Measurements from ENCODE around the gene C20orf144. TPM values are rescaled to one million over a fixed set of nuclear protein-coding genes. Genes with fewer than 3 reads are reported as not detected.
A peak's percentile ranks its signal among the peaks of the same experiment; 100 is the strongest.

C20orf144 gene
- total RNA-seq, 1 donor from 2014 or later, result 0.23 TPM

DNA sequence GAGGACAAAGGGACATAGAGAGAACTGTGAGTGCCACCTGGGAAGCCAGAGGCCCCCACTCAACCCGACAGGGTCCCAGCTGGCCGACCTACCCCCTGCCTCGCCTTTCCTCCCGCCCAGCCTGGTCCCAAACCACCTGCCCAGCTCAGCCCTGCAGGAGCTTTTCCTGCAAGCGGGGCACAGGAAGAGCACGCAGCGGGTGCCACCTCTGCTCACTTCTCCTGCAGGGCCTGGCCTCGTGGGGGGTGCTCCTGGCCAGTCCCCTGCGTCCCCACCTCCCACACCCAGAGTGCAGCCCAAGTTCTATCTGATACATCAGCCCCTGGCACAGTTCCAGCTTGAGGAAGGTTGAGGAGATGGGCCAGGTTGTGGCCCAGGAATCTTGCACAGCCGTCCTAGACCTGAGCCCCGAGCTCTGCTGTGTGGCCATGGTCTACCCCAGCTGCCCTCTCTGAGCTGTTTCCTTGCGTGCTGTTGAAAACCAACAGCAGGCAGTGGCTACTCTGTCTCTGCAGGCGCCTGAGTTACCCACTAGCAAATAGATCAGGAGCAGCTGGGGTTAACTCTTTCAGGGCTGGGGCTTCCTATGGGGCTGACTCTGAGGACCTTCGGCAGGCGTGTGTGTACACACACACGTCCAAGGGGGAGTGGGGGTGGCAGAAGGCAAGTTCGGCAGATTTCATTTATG, 10.4 kb downstream of the C20orf144 start:
- intact Hi-C loops (cut with DNase I), result no loop called here
- peaks cover 16% of the 10 kb centered on the region for H3K36me3 ChIP-seq
- TF ChIP-seq, protein P1, sequence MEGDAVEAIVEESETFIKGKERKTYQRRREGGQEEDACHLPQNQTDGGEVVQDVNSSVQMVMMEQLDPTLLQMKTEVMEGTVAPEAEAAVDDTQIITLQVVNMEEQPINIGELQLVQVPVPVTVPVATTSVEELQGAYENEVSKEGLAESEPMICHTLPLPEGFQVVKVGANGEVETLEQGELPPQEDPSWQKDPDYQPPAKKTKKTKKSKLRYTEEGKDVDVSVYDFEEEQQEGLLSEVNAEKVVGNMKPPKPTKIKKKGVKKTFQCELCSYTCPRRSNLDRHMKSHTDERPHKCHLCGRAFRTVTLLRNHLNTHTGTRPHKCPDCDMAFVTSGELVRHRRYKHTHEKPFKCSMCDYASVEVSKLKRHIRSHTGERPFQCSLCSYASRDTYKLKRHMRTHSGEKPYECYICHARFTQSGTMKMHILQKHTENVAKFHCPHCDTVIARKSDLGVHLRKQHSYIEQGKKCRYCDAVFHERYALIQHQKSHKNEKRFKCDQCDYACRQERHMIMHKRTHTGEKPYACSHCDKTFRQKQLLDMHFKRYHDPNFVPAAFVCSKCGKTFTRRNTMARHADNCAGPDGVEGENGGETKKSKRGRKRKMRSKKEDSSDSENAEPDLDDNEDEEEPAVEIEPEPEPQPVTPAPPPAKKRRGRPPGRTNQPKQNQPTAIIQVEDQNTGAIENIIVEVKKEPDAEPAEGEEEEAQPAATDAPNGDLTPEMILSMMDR (IDR thresholded peaks at IDR 0.05), result no peak
- H3K4me3 ChIP-seq, result peak overlapping the region; percentile 66
- no peaks in the 10 kb centered on the region for H3K27me3 ChIP-seq
- H3K4me1 ChIP-seq, result peaks cover 29% of the 10 kb centered on the region
- H3K27ac ChIP-seq, result no peak overlapping the region
- no peak for DNase-seq
- no peak for ATAC-seq
- H3K9me3 ChIP-seq, result no peaks in the 10 kb centered on the region

DNA sequence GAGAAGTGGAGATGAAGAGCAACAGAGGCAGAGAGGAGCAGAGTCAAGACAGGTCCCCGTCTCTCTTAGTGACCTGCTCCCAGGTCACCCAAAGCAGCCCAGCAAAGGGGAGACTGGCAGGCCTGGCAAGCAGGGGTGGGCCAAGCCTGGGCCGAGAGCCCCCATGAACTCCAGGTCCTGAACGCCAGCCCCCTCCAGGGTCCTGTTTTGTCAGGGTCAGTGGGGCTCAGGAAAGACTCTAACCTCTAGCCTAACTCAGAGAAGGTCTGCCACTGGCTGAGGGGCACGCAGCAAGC, 10.9 kb downstream of the C20orf144 start:
- Histone ChIP-seq H3K4me3 (peak overlapping the region; percentile 66), H3K36me3 (peaks cover 16% of the 10 kb centered on the region), H3K27ac (peak overlapping the region; percentile 81), H3K9me3 (no peaks in the 10 kb centered on the region), H3K27me3 (no peaks in the 10 kb centered on the region), H3K4me1 (peaks cover 28% of the 10 kb centered on the region)
- ATAC-seq (no peak), DNase-seq (no peak)
- TF ChIP-seq, protein P1 (IDR thresholded peaks at IDR 0.05), result no peak
- intact Hi-C loops (cut with DNase I), result no loop called here

DNA sequence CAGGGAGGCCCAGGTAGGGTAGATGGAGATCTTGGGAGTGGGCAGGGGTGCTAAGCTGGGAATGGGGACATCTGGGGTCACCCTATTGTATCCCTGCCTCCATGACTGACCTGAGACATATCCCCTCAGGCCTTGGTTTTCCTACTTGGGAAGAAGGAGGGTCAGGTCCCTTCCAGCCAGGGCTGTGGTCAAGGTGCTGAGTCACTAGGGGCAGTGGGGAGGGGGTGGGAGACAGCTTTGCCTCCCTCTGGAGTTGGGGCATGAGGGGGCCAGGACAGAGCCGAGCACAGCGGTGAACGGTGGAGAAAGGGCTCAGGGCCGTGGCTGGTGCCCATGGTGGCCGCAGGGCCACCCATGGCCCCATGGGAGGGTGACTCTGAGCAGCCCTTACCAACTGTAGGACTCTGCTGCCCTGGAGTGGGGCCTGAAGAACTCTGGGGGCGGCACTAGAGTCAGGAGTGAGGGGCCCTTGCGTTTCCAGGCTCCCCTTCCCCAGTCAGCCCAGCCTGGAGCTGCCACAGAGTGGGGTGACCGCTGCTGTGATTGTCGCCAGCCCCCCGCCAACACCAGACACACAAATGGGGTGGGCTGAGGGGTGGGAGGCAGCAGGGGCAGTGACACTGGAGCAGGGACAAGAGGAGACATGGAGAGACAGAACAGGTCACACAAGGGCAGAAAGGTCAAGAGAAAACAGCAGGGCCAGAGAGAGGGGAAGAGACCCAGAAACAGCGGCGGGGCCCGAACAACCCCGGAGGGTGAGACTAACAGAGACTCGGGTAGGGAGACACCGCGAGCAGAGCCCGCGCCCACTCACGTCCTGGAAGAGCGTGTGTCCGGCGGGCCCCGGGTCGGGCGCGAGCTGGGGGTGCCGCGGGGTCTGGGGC, 11.5 kb downstream of the C20orf144 start:
- ATAC-seq (peak; percentile 3), DNase-seq (no peak)
- H3K9me3 ChIP-seq, result no peaks in the 10 kb centered on the region
- H3K4me1 ChIP-seq, result peaks cover 26% of the 10 kb centered on the region
- TF ChIP-seq, protein P1 (IDR thresholded peaks at IDR 0.05), result no peak
- H3K27ac ChIP-seq, result peak overlapping the region; percentile 81
- peak overlapping the region; percentile 66 for H3K4me3 ChIP-seq
- peaks cover 13% of the 10 kb centered on the region for H3K36me3 ChIP-seq
- intact Hi-C loops (cut with DNase I), result no loop called here
- no peaks in the 10 kb centered on the region for H3K27me3 ChIP-seq

DNA sequence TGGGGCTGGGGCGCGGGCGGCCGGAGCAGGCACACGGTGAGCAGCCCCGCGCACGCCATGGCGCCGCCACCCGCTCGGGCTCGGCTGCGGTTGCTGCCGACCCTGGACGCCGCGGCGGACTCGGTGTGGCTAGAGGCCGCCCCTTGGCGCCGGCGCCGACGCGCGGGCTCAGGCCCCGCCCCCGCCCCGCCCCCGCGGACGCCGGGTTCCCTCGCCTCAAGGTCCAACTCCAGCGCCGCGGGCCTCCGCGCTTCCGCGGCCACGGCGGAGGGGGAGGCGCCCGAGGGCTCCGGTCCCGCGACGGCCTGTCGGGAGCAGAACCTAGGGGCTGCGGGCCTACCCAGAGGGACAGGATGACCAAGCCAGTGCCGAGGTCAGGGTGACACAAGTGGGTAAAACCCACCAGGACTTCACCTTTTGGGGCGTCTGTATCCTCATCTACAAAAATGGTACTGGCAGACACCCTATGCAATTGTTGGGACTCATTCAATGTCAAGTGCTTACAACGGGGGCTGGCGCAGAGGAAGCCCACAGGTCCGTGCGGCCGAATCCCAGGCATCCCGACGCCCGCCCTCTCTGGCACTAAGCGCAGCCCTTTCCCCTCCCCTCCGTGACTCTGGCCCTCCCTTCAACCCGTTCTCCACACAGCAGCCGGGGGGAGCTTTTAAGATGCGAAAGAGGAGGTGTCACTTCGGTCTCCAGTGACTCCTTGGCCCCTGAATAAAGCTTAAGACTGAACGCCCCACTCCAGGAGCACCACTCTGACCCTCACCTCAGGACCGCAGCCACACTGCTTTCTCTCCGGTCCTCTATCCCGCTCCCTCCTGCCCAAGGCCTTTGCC, 12.4 kb downstream of the C20orf144 start, which contains the start of gene NECAB3:
TSS of gene NECAB3 (minus strand) at position 135 of the 842 bp plus-strand sequence. CDS start at position 59, 76 bp downstream.
- TF ChIP-seq, protein P1 (IDR thresholded peaks at IDR 0.05), result no peak
- H3K9me3 ChIP-seq, result no peaks in the 10 kb centered on the region
- peak; percentile 92 for ATAC-seq
- intact Hi-C loops (cut with DNase I), result no loop called here
- peaks cover 7% of the 10 kb centered on the region for H3K36me3 ChIP-seq
- H3K4me1 ChIP-seq, result peaks cover 26% of the 10 kb centered on the region
- no peaks in the 10 kb centered on the region for H3K27me3 ChIP-seq
- H3K4me3 ChIP-seq, result peak within 1 kb of the TSS; percentile 66
- H3K27ac ChIP-seq, result peak within 1 kb of the TSS; percentile 81
- DNase-seq, result peak; percentile 92

DNA sequence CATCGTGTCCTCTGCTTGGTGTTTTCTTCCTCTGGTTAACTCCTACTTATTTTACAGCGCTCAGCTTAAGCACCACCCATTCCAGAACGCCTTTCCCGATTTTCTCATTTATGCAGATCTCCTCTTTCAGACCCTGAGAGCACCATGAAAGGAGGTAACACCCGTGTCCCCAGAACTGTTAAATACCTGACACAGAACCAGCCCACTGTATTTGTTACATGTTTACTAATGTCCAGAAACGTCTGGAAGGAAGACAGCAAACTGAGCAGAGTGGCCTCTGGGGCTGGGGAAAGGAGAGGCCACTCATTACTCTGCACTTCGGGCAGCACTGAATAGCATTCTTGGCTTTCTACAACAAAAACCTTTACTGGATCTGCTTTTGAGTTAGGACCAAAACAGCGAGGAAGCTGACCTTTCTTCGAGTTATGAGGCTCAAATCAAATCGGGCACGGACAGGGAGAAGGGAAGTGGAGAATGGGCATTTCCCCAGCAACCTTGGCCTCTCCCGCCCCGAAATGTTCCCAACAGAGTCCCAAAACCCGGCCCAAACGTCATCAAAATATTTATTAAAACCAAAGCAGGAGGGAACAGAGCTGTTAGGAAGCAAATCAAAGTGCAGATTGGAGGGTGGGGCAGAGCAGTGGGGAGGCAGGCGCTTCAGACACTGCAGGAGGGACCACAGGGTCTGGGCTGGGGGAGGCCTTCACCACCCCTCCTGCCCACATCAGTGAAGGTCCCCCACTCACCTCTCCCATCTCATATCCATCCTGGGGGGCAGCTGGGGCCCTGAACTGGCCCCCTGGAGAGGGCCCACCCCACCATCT, 13.2 kb downstream of the C20orf144 start:
- peak overlapping the region; percentile 80 for H3K27ac ChIP-seq
- H3K36me3 ChIP-seq, result peaks cover 7% of the 10 kb centered on the region
- H3K27me3 ChIP-seq, result no peaks in the 10 kb centered on the region
- DNase-seq (no peak), ATAC-seq (no peak)
- no peaks in the 10 kb centered on the region for H3K9me3 ChIP-seq
- TF ChIP-seq, protein P1 (IDR thresholded peaks at IDR 0.05), result no peak
- H3K4me3 ChIP-seq, result peak overlapping the region; percentile 66
- H3K4me1 ChIP-seq, result peaks cover 26% of the 10 kb centered on the region
- intact Hi-C loops (cut with DNase I), result no loop called here
